K562 (cell line): ENCODE data around the gene STUB1. TPM values are rescaled to one million over a fixed set of nuclear protein-coding genes. Genes with fewer than 3 reads are reported as not detected.

ENCODE experiments used
- ATAC-seq: fragments of 200-7000 bp; cut with Tn5 transposase; 3 replicates; pipeline ENCODE4 v1.9.1; 2020; ENCODE audit warnings: moderate library complexity
- BruUV-seq: library from RNA; stranded (reverse); fragments of 400-500 nt; replicated peaks from 2 replicates; lab custom pipeline; 2021; lab: Mats Ljungman, UMichigan
- CTCF ChIA-PET: fragments of 300-600 bp; formaldehyde crosslinking; extraction: SDS; loops from one replicate; lab custom pipeline; 2021; ENCODE audit warnings: low intra/inter-chr PET ratio; lab: Yijun Ruan, JAX
- POLR2A ChIA-PET: fragments of 300-600, 350-650 bp; sonication (Branson Sonifier 250); formaldehyde crosslinking; extraction: SDS; loops from one replicate; lab custom pipeline; 2021; ENCODE audit warnings: antibody characterized with exemption, inconsistent platforms; lab: Yijun Ruan, JAX
- DNase-seq, 4 experiments: peaks; one replicate each; pipeline versions ENCODE4 v3.0.0 to v3.0.0-alpha.2; 2011 to 2018; ENCODE audit warnings: low spot score in 3 of 4, mixed read lengths in 3 of 4; ENCODE audit errors: extremely low read depth in 1 of 4
- FAIRE-seq: peaks from 2 replicates; lab custom pipeline; 2011; peaks lifted over from hg19 to GRCh38; lab: Jason Lieb, UNC
- H2AFZ ChIP-seq: 2 replicates; pipeline ENCODE4 v1.6.0; 2011; ENCODE audit warnings: low read depth, low read length, control low read depth, inconsistent platforms
- H3K27ac ChIP-seq: fragments of 200-600 bp; 3 replicates; pipeline ENCODE4 v1.8.0; 2011; ENCODE audit warnings: low read depth, mild to moderate bottlenecking, control low read depth, inconsistent platforms, low read length, moderate library complexity, mixed read lengths; ENCODE audit errors: extremely low read depth
- H3K27me3 ChIP-seq, 2 experiments: fragments of 300-600 bp in 1 of 2; 2 replicates in 1 of 2; 3 replicates in 1 of 2; pipeline versions ENCODE4 v1.6.0 to v1.8.0; 2011; ENCODE audit warnings: inconsistent platforms in 2 of 2, low read length in 2 of 2, mild to moderate bottlenecking in 1 of 2, mixed read lengths in 1 of 2, moderate library complexity in 1 of 2; ENCODE audit not compliant: control insufficient read depth in 2 of 2, insufficient read depth in 2 of 2
- H3K36me3 ChIP-seq: fragments of 300-600 bp; 3 replicates; pipeline ENCODE4 v1.8.0; 2011; ENCODE audit warnings: mild to moderate bottlenecking, low read length, inconsistent platforms; ENCODE audit not compliant: control insufficient read depth, insufficient read depth
- H3K4me1 ChIP-seq, 2 experiments: fragments of 200-600 bp in 1 of 2; replicated peaks in 1 of 2; 2 replicates in 1 of 2; 3 replicates in 1 of 2; pipeline versions ENCODE4 v1.5.1 to v1.8.0; 2011; ENCODE audit warnings: inconsistent platforms in 2 of 2, low read length in 2 of 2, mild to moderate bottlenecking in 1 of 2, mixed read lengths in 1 of 2, moderate library complexity in 1 of 2; ENCODE audit not compliant: control insufficient read depth in 2 of 2, insufficient read depth in 2 of 2
- H3K4me2 ChIP-seq: 2 replicates; pipeline ENCODE4 v1.6.1; 2011; ENCODE audit warnings: low read length, control low read depth, inconsistent platforms, mixed read lengths; ENCODE audit not compliant: insufficient read depth
- H3K4me3 ChIP-seq: fragments of 200-600 bp; sonication (generic), shearing (Covaris generic); 2 replicates; pipeline ENCODE4 v1.5.1; 2016; ENCODE audit warnings: control low read depth, inconsistent platforms
- H3K79me2 ChIP-seq: fragments of 200-600 bp; 3 replicates; pipeline ENCODE4 v1.8.0; 2011; ENCODE audit warnings: low read length, inconsistent platforms; ENCODE audit not compliant: control insufficient read depth, insufficient read depth
- H3K9ac ChIP-seq, 2 experiments: 2 replicates each; pipeline versions ENCODE4 v1.6.0 to v1.6.1; 2011; ENCODE audit warnings: low read depth in 2 of 2, low read length in 2 of 2, control low read depth in 1 of 2, inconsistent platforms in 1 of 2, mild to moderate bottlenecking in 1 of 2, mixed read lengths in 1 of 2; ENCODE audit not compliant: insufficient read depth in 1 of 2
- H3K9me1 ChIP-seq: one replicate; pipeline ENCODE4 v1.6.0; 2011; ENCODE audit warnings: inconsistent platforms, mild to moderate bottlenecking, low read length, moderate library complexity; ENCODE audit not compliant: control insufficient read depth, insufficient read depth
- H3K9me3 ChIP-seq: replicated peaks from 2 replicates; pipeline ENCODE4 v1.5.1; 2011; ENCODE audit warnings: low read depth, low read length, inconsistent platforms; ENCODE audit not compliant: control insufficient read depth, insufficient read depth
- H4K20me1 ChIP-seq: replicated peaks from 2 replicates; pipeline ENCODE4 v1.6.1; 2011; ENCODE audit warnings: low read length, inconsistent platforms, mixed read lengths; ENCODE audit not compliant: control insufficient read depth, insufficient read depth
- EGR1 ChIP-seq: fragments of 450-650 bp; conservative IDR thresholded peaks from 2 replicates; pipeline ENCODE4 v1.6.1; 2017; ENCODE audit warnings: mild to moderate bottlenecking
- WGBS: fragments of 100-300 bp; shearing (Covaris generic); methylation state at CpG from one replicate; pipeline ENCODE4 v1.1.6; 2016; ENCODE audit warnings: low coverage, mixed read lengths; ENCODE audit not compliant: insufficient coverage; ENCODE audit errors: missing lambda C conversion rate; 5-methylcytosine and 5-hydroxymethylcytosine counted together
- in situ Hi-C: fragments of 300-500 bp; cut with MboI; formaldehyde crosslinking; loops from 4 replicates; pipeline ENCODE4 v1.15.0; 2018; ENCODE audit warnings: inconsistent platforms, mixed read lengths
- intact Hi-C: fragments of 100-400 bp; cut with micrococcal nuclease; formaldehyde crosslinking; loops from 2 replicates; pipeline ENCODE4 v1.14.2; 2022
- polyA plus RNA-seq, 8 experiments: library from polyadenylated mRNA; depleted of rRNA in 4 of 8; stranded (reverse) in 5 of 8; unstranded in 3 of 8; fragments of >200 nt; fragmentation: Nextera tagmentation in 2 of 8; fragmentation: Illumina TruSeq in 1 of 8; extraction: Ambion mirVana in 2 of 8; extraction: Trizol in 1 of 8; gene quantifications; 2 replicates each; pipeline versions ENCODE4 v1.2.1 to v1.2.3, GENCODE V29; 2011 to 2014; ENCODE audit warnings: inconsistent platforms in 1 of 8, missing spikeins in 1 of 8
- total RNA-seq, 7 experiments: library from RNA; depleted of rRNA in 6 of 7; stranded (reverse); fragments of >200 nt in 6 of 7; fragmentation: Illumina TruSeq in 2 of 7; extraction: Trizol in 2 of 7; gene quantifications; 2 replicates each; pipeline versions ENCODE4 v1.2.1 to v1.2.3, GENCODE V29; 2011 to 2021; ENCODE audit warnings: low replicate concordance in 1 of 7
- TF ChIP-seq, protein P1 (sequence below): IDR thresholded peaks from 3 replicates; pipeline ENCODE4 v1.6.1; 2011; ENCODE audit warnings: borderline replicate concordance, mild to moderate bottlenecking, moderate library complexity; ENCODE audit not compliant: insufficient read length; ENCODE audit errors: extremely low read depth

Gene STUB1
- total and polyA plus RNA-seq, 9 of the 15 experiments (the other 6 are each of a cell fraction or from before 2014, with no cell fraction given) = 10.6 to 251 (median 152) TPM

GRCh38 chr16:662095-662494, 18.1 kb upstream of the STUB1 start:
- ATAC-seq = no peak
- WGBS = 76% methylated on average over 15 of the region's 19 CpGs
- H3K27ac ChIP-seq = no peak overlapping the region
- H3K9me3 ChIP-seq = no peaks in the 10 kb centered on the region
- TF ChIP-seq EGR1 = 0 out of 2 replicates have a peak, but pooled peaks have one; percentile 35
- TF ChIP-seq, protein P1, sequence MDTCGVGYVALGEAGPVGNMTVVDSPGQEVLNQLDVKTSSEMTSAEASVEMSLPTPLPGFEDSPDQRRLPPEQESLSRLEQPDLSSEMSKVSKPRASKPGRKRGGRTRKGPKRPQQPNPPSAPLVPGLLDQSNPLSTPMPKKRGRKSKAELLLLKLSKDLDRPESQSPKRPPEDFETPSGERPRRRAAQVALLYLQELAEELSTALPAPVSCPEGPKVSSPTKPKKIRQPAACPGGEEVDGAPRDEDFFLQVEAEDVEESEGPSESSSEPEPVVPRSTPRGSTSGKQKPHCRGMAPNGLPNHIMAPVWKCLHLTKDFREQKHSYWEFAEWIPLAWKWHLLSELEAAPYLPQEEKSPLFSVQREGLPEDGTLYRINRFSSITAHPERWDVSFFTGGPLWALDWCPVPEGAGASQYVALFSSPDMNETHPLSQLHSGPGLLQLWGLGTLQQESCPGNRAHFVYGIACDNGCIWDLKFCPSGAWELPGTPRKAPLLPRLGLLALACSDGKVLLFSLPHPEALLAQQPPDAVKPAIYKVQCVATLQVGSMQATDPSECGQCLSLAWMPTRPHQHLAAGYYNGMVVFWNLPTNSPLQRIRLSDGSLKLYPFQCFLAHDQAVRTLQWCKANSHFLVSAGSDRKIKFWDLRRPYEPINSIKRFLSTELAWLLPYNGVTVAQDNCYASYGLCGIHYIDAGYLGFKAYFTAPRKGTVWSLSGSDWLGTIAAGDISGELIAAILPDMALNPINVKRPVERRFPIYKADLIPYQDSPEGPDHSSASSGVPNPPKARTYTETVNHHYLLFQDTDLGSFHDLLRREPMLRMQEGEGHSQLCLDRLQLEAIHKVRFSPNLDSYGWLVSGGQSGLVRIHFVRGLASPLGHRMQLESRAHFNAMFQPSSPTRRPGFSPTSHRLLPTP = no peak
- TF ChIP-seq, all 486 proteins: peak for 1
- FAIRE-seq (no peak), DNase-seq (no peak)
- no TSS peak for BruUV-seq
- ChIA-PET POLR2A (interaction anchor here (0.6 kb wide), 1 partner anchor 18 kb away, joined by 3 read pairs; the partner anchor contains the start of gene STUB1), CTCF (no interaction called here)
- intact Hi-C loops = loop anchor here (10.0 kb wide), 1 partner anchor 267 kb away; the partner anchor contains the start of gene NME4
- H3K4me2 ChIP-seq = no peak overlapping the region
- H3K9me1 ChIP-seq = no peaks in the 10 kb centered on the region
- no peaks in the 10 kb centered on the region for H3K36me3 ChIP-seq
- H3K4me3 ChIP-seq = no peak overlapping the region
- peaks cover 2 to 92% of the 10 kb centered on the region in 2 experiments; a peak in 4 of 5 replicates for H3K4me1 ChIP-seq
- H3K27me3 ChIP-seq = no peaks in the 10 kb centered on the region
- H3K79me2 ChIP-seq = no peaks in the 10 kb centered on the region; the same call in 2 of the 3 replicates
- in situ Hi-C loops = no loop called here
- no peaks in the 10 kb centered on the region for H4K20me1 ChIP-seq
- H2AFZ ChIP-seq = no peak overlapping the region
- peak overlapping the region in 1 of 2 experiments; percentile 95; a peak in 2 of 4 replicates for H3K9ac ChIP-seq
